ENCODE data around the gene GPR61.

The GPR61 gene

DNA sequence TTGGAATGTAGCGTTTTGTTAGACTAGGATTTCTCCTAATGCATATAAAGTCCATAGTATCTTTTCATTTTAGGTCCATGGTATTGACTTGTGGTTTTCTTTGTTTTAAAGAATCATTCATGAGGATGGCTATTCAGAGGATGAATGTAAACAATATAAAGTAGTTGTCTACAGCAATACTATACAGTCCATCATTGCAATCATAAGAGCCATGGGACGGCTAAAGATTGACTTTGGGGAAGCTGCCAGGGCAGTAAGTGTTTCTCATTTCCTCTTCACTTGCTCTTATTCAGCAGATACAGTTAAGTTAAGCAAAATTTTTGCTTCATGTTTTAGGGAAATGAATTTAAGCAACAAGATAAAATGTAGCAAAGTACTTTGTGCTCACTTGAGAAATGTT lies 34.1 kb downstream of the GPR61 start:
- no peak overlapping the region for H3K4me3 ChIP-seq (ENCODE audit: low read depth, low read length)
- TF ChIP-seq CTCF (IDR thresholded peaks at IDR 0.05; ENCODE audit: low read depth, low read length) = no peak

GRCh38 chr1:109578947-109579443 lies 39.3 kb downstream of the GPR61 start:
- no peak for TF ChIP-seq CTCF (IDR thresholded peaks at IDR 0.05; ENCODE audit: low read depth, low read length)
- H3K4me3 ChIP-seq (ENCODE audit: low read depth, low read length) = no peak overlapping the region

DNA sequence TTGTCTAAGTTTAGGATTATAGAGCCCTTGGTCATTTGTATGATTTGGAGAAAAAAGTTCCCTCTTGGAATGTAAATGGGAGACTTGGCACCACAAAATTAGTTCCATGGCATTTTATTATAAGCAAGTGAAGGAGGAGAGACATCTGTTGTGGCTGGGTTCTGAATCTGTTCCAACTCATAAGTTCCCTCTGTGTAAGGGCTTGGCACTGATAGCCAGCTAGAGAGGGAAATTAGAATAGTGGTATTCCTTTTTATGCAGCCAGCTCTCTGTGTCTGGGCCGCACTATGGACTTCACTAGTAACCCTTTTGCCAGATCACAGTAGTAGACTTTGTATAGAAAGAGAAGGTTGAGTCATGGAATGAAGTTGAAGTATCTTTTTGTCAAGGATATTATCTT lies 39.8 kb downstream of the GPR61 start:
- H3K4me3 ChIP-seq (ENCODE audit: low read depth, low read length) = no peak overlapping the region
- TF ChIP-seq CTCF (IDR thresholded peaks at IDR 0.05; ENCODE audit: low read depth, low read length) = no peak

DNA sequence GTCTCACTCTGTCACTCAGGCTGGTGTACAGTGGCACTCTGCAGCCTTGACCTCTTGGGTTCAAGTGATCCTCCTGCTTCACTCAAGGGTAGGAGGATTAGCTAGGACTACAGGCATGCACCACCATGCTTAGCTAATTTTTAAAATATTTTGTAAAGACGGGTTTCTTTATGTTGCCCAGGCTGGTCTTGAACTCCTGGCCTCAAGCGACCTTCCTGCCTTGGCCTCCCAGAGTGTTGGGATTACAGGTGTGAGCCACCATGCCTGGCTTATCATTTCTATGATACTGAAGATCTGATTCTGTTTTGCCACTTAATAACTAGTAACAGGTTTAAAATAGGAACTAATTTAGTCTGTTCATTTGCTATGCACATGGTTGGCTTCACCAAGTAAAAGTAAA lies 42.3 kb downstream of the GPR61 start:
- no peak for TF ChIP-seq CTCF (IDR thresholded peaks at IDR 0.05; ENCODE audit: low read depth, low read length)
- H3K4me3 ChIP-seq (ENCODE audit: low read depth, low read length) = no peak overlapping the region

DNA sequence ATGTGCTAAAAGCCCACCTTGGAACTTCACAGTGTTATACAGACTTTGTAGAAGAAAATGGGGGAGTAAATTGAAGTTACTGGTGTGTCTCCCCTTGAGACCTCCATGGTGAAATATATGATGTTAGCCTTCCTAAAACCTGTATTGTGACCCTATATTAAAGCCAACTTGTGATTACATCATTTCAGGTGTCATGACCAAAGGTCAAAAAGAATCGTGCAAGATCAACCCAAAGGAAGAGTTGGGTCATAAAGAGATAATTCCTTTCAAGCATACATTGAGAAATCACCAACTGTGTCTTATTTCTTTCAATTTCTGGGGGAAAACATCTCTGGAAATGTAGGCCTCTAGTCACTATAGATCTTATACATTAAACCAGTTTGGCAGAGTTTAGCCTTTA lies 45.1 kb downstream of the GPR61 start:
- TF ChIP-seq CTCF (IDR thresholded peaks at IDR 0.05; ENCODE audit: low read depth, low read length) = no peak
- H3K4me3 ChIP-seq (ENCODE audit: low read depth, low read length) = no peak overlapping the region

- no peak overlapping the region for H3K4me3 ChIP-seq (ENCODE audit: low read depth, low read length)
- TF ChIP-seq CTCF (IDR thresholded peaks at IDR 0.05; ENCODE audit: low read depth, low read length) = no peak
Observed at GRCh38 chr1:109586055-109586454, 46.4 kb downstream of the GPR61 start.

GRCh38 chr1:109589177-109589576 lies 49.5 kb downstream of the GPR61 start:
- H3K4me3 ChIP-seq (ENCODE audit: low read depth, low read length) = no peak overlapping the region
- no peak for TF ChIP-seq CTCF (IDR thresholded peaks at IDR 0.05; ENCODE audit: low read depth, low read length)
